8988T (cell line): ENCODE data around the gene C18orf32.
"Not testable (repeated sequence)": the region's sequence is repeated elsewhere in the genome, so short reads cannot be mapped to it uniquely, and the experiment has no call there.

Experiments
- DNase-seq: peaks from one replicate; pipeline ENCODE4 v3.0.0; 2011

Gene C18orf32

GRCh38 chr18:49486953-49487710 is at the start of gene C18orf32:
Gene C18orf32, minus strand, starts transcription at chr18:49487234. Its CDS starts 3,486 bp downstream, at chr18:49483748.
- peak; percentile 85 for DNase-seq

- no peak for DNase-seq
Observed at GRCh38 chr18:49534846-49535601, 48.0 kb upstream of the C18orf32 start.

- no peak for DNase-seq
Observed at GRCh38 chr18:49531678-49532153, 44.7 kb upstream of the C18orf32 start.

GRCh38 chr18:49529596-49529995 is 42.6 kb upstream of the C18orf32 start:
- DNase-seq = no peak

GRCh38 chr18:49527631-49528327 is 40.7 kb upstream of the C18orf32 start:
- DNase-seq = no peak

GRCh38 chr18:49525981-49526380 is 38.9 kb upstream of the C18orf32 start:
- DNase-seq = no peak

- DNase-seq = no peak
Observed at GRCh38 chr18:49524951-49525350, 37.9 kb upstream of the C18orf32 start.

- DNase-seq = no peak
Observed at GRCh38 chr18:49524349-49524748, 37.3 kb upstream of the C18orf32 start.

GRCh38 chr18:49523580-49524093 is 36.6 kb upstream of the C18orf32 start:
- DNase-seq = not testable (repeated sequence)

GRCh38 chr18:49521216-49521835 is 34.3 kb upstream of the C18orf32 start:
- DNase-seq = no peak

- DNase-seq = no peak
Observed at GRCh38 chr18:49520661-49521145, 33.7 kb upstream of the C18orf32 start.

GRCh38 chr18:49519101-49519971 is 32.3 kb upstream of the C18orf32 start:
- no peak for DNase-seq

GRCh38 chr18:49517483-49517882 is 30.4 kb upstream of the C18orf32 start:
- DNase-seq = no peak

GRCh38 chr18:49515516-49515915 is 28.5 kb upstream of the C18orf32 start:
- DNase-seq = no peak

- not testable (repeated sequence) for DNase-seq
Observed at GRCh38 chr18:49515003-49515402, 28.0 kb upstream of the C18orf32 start.

GRCh38 chr18:49514577-49514976 is 27.5 kb upstream of the C18orf32 start:
- no peak for DNase-seq

GRCh38 chr18:49512876-49513275 is 25.8 kb upstream of the C18orf32 start:
- not testable (repeated sequence) for DNase-seq

GRCh38 chr18:49510393-49511115 is 23.5 kb upstream of the C18orf32 start:
- DNase-seq = peak; percentile 48

- not testable (repeated sequence) for DNase-seq
Observed at GRCh38 chr18:49506438-49506837, 19.4 kb upstream of the C18orf32 start.

- no peak for DNase-seq
Observed at GRCh38 chr18:49503931-49504330, 16.9 kb upstream of the C18orf32 start.
